ENCODE data around the gene GMCL2. TPM values are rescaled to one million over a fixed set of nuclear protein-coding genes. Genes with fewer than 3 reads are reported as not detected.

GMCL2 gene
- total RNA-seq, 1 experiment from 2014 or later = not detected

DNA sequence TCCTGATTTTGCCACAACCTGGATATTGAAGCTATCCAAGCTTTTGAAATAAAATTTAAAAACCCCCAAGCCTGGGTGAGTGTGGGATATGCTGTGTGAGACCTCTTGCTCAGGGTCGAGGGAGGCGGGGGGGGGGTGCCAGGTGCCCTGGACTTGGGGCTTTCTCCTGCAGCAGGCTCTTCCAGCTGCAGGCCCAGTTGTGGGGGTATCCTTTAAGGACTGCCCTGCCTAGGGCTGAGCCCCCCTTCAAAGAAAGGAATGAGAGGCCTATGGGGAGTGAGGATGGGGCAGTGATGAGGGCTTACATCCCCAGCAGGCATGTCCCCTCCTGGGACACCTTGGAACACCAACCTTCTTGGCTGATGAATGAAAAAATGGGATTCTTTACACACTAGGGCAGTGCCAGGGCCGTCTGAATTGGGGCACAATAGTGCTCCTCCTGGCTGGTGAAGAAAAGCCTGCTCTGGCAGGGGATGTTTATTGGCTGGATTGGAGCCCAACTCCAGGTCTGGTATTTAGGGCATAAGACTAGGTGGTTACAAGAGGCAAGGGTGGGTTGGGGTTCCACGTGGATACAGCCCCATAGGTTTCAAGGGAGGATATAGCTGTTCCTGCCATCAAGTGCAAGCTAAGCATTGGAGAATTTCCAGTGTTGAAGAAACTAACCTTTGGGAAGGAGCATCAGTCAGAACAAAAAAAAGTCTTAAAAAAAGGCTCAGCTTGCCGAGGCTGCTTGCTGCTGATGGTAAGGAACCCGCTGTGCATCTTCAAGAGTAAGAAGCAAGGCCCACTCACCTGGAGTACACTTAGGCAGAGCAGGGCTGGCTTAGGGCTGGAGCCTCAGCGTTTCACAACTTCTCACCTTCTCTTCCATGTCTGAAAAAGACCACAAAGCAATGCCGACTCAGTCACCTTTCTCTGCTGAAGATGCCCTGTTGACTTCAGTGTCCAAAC lies 24.2 kb upstream of the GMCL2 start:
- no peak for DNase-seq (ENCODE audit: low read depth, low spot score)
- Histone ChIP-seq H3K27ac (ENCODE audit: low read depth, low read length) (no peak overlapping the region), H3K79me2 (ENCODE audit: insufficient read depth, low read length) (peaks cover 60% of the 10 kb centered on the region), H3K4me1 (ENCODE audit: control insufficient read depth in 1 of 2, insufficient read depth in 2 of 2, low read length in 2 of 2) (peaks cover 6 to 20% of the 10 kb centered on the region in 2 experiments), H3K36me3 (ENCODE audit: control insufficient read depth in 1 of 2, insufficient read depth in 2 of 2, low read length in 2 of 2) (peaks cover 69 to 83% of the 10 kb centered on the region in 2 experiments), H3K9me3 (ENCODE audit: control insufficient read depth in 1 of 2, insufficient read depth in 1 of 2, low read depth in 1 of 2, low read length in 2 of 2) (no peaks in the 10 kb centered on the region), H3K27me3 (ENCODE audit: insufficient read depth, low read length) (no peaks in the 10 kb centered on the region), H2AFZ (ENCODE audit: low read depth, low read length, poor library complexity, severe bottlenecking) (no peak overlapping the region), H4K20me1 (ENCODE audit: insufficient read depth) (peaks cover 46% of the 10 kb centered on the region; the same call in 1 of the 2 replicates), H3K9ac (ENCODE audit: low read length) (no peak overlapping the region), H3K9me2 (ENCODE audit: insufficient read depth) (no peaks in the 10 kb centered on the region), H3K4me2 (ENCODE audit: low read length) (no peak overlapping the region), H3K4me3 (replicated peaks in 1 of 2; ENCODE audit: low read depth in 1 of 2, low read length in 2 of 2) (no peak overlapping the region)
- POLR2A ChIA-PET = no interaction called here
- intact Hi-C loops (cut with micrococcal nuclease) = no loop called here
- BruUV-seq (replicated peaks) = no TSS peak
- CTCF ChIA-PET = no interaction called here
- ATAC-seq = peak; percentile 4
- RAD21 ChIA-PET (ENCODE audit: low non-redundant PET in 1 of 2, low total read pairs in 2 of 2, uncharacterized antibody in 2 of 2, unreplicated experiment in 2 of 2) = no interaction called here
- no peak for TF ChIP-seq ELF1 (IDR thresholded peaks at IDR 0.05; ENCODE audit: borderline replicate concordance, low read depth)
- TF ChIP-seq, protein P1, sequence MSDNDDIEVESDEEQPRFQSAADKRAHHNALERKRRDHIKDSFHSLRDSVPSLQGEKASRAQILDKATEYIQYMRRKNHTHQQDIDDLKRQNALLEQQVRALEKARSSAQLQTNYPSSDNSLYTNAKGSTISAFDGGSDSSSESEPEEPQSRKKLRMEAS (IDR thresholded peaks at IDR 0.05) = no peak
- TF ChIP-seq, protein P2, sequence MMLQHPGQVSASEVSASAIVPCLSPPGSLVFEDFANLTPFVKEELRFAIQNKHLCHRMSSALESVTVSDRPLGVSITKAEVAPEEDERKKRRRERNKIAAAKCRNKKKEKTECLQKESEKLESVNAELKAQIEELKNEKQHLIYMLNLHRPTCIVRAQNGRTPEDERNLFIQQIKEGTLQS (IDR thresholded peaks at IDR 0.05) = no peak

- peaks cover 53% of the 10 kb centered on the region for H4K20me1 ChIP-seq (ENCODE audit: insufficient read depth)
- H3K4me1 ChIP-seq (ENCODE audit: control insufficient read depth in 1 of 2, insufficient read depth in 2 of 2, low read length in 2 of 2) = peaks cover 13 to 23% of the 10 kb centered on the region in 2 experiments
- no peak overlapping the region for H2AFZ ChIP-seq (ENCODE audit: low read depth, low read length, poor library complexity, severe bottlenecking)
- H3K9me2 ChIP-seq (ENCODE audit: insufficient read depth) = no peaks in the 10 kb centered on the region
- peaks cover 66 to 86% of the 10 kb centered on the region in 2 experiments for H3K36me3 ChIP-seq (ENCODE audit: control insufficient read depth in 1 of 2, insufficient read depth in 2 of 2, low read length in 2 of 2)
- ATAC-seq = no peak
- no peaks in the 10 kb centered on the region for H3K27me3 ChIP-seq (ENCODE audit: insufficient read depth, low read length)
- RAD21 ChIA-PET (ENCODE audit: low non-redundant PET in 1 of 2, low total read pairs in 2 of 2, uncharacterized antibody in 2 of 2, unreplicated experiment in 2 of 2) = no interaction called here
- H3K27ac ChIP-seq (ENCODE audit: low read depth, low read length) = no peak overlapping the region
- POLR2A ChIA-PET = no interaction called here
- no peak overlapping the region for H3K4me2 ChIP-seq (ENCODE audit: low read length)
- peaks cover 62% of the 10 kb centered on the region for H3K79me2 ChIP-seq (ENCODE audit: insufficient read depth, low read length)
- TF ChIP-seq, protein P1 (IDR thresholded peaks at IDR 0.05) = no peak
- TF ChIP-seq SP1 (IDR thresholded peaks at IDR 0.05; ENCODE audit: low read depth) (no peak), RAD21 (IDR thresholded peaks at IDR 0.05; ENCODE audit: low read depth) (no peak), CTCF (IDR thresholded peaks at IDR 0.05 in 2 of 3, conservative IDR thresholded peaks at IDR 0.05 in 1 of 3; ENCODE audit: borderline replicate concordance in 1 of 3, insufficient read depth in 1 of 3, low read depth in 2 of 3, low read length in 2 of 3) (no peak), YY1 (IDR thresholded peaks at IDR 0.05; ENCODE audit: extremely low read depth, insufficient replicate concordance, low read depth, low read length) (no peak), ZFX (IDR thresholded peaks at IDR 0.05) (no peak), SRF (IDR thresholded peaks at IDR 0.05; ENCODE audit: low read depth) (no peak), POLR2A (IDR thresholded peaks at IDR 0.05; ENCODE audit: borderline replicate concordance, extremely low read depth, insufficient read depth, insufficient read length) (no peak), CEBPB (IDR thresholded peaks at IDR 0.05; ENCODE audit: low read depth) (no peak), ZNF274 (IDR thresholded peaks at IDR 0.05; ENCODE audit: low read depth, low read length) (no peak)
- intact Hi-C loops (cut with micrococcal nuclease) = no loop called here
- CTCF ChIA-PET = no interaction called here
- BruUV-seq (replicated peaks) = TSS peak; percentile 5
- no peaks in the 10 kb centered on the region for H3K9me3 ChIP-seq (ENCODE audit: control insufficient read depth in 1 of 2, insufficient read depth in 1 of 2, low read depth in 1 of 2, low read length in 2 of 2)
- H3K9ac ChIP-seq (ENCODE audit: low read length) = no peak overlapping the region
- no peak for DNase-seq (ENCODE audit: low read depth, low spot score)
- no peak overlapping the region for H3K4me3 ChIP-seq (replicated peaks in 1 of 2; ENCODE audit: low read depth in 1 of 2, low read length in 2 of 2)
Observed at GRCh38 chr5:178210686-178211085, 23.5 kb upstream of the GMCL2 start.
